Pancreas (tissue), 10 donors: ENCODE results near the gene STIL. TPM values are rescaled to one million over a fixed set of nuclear protein-coding genes. Genes with fewer than 3 reads are reported as not detected.

ENCODE experiments used
- ATAC-seq, 4 donors: fragments of 200-7000 bp; cut with Tn5 transposase; one replicate each; pipeline versions ENCODE4 v1.8.0 to v1.9.1; 2020; ENCODE audit warnings: mild to moderate bottlenecking in 4 of 4, moderate library complexity in 4 of 4
- DNase-seq, 6 donors: peaks; one replicate each; pipeline ENCODE4 v3.0.0-alpha.2; 2020
- FAIRE-seq: peaks from 2 replicates; lab custom pipeline; 2012; peaks lifted over from hg19 to GRCh38; lab: Jason Lieb, UNC
- H3K27ac ChIP-seq, 4 donors: fragments of 200-600 bp; sonication (generic); 1 replicate in 3 of 4; 2 replicates in 1 of 4; pipeline versions ENCODE4 v1.5.0 to v1.8.0; 2020
- H3K27me3 ChIP-seq, 4 donors: fragments of 200-600 bp; one replicate each; pipeline ENCODE4 v1.8.0; 2021
- H3K36me3 ChIP-seq, 3 donors: fragments of 200-600 bp; sonication (generic) in 1 of 3; one replicate each; pipeline versions ENCODE4 v1.5.0 to v1.8.0; 2020 to 2021
- H3K4me1 ChIP-seq, 3 donors: fragments of 200-600 bp; one replicate each; pipeline ENCODE4 v1.8.0; 2021
- H3K4me3 ChIP-seq, 4 donors: fragments of 200-600 bp; sonication (generic) in 2 of 4; one replicate each; pipeline versions ENCODE4 v1.5.0 to v1.8.0; 2020 to 2021
- H3K9me3 ChIP-seq, 4 donors: fragments of 200-600 bp; one replicate each; pipeline ENCODE4 v1.8.0; 2021
- CTCF ChIP-seq, 4 donors: fragments of 200-600 bp; sonication (generic) in 3 of 4; IDR thresholded peaks; one replicate each; pipeline versions ENCODE4 v1.5.0 to v1.8.0; 2021; ENCODE audit warnings: antibody characterized with exemption in 4 of 4
- WGBS, 2 donors: extraction: QIAGEN DNeasy Blood & Tissue Kit; methylation state at CpG; one replicate each; pipeline ENCODE4 v1.1.7; 2013; 5-methylcytosine and 5-hydroxymethylcytosine counted together
- intact Hi-C, 3 donors: fragments of 100-400 bp; cut with DNase I; formaldehyde crosslinking; loops; one replicate each; pipeline versions ENCODE4 v1.11.1 to v1.14.2; 2022
- polyA plus RNA-seq, 2 donors: library from polyadenylated mRNA; stranded (reverse); fragments of 200-250 nt; gene quantifications; one replicate each; pipeline ENCODE4 v1.2.3, GENCODE V29; 2013
- total RNA-seq, 6 donors: library from RNA; stranded (reverse); fragmentation: NEBNext Ultra II Directional in 4 of 6; extraction: Animal tissue kit (Norgen Biotek cat#: 25700) in 4 of 6; gene quantifications; one replicate each; pipeline versions ENCODE4 v1.2.1 to v1.2.4, GENCODE V29; 2021 to 2023
- donor health status: healthy with polysubstance abuse.
- donor health status: DM: no; HTN: no; CAD: no; lungs with moderate emphysema.
- donor health status: DM: no; HTN: no; CAD: no.
- donor health status: control.
- donor health status: control.
- donor health status: Bipolar disorder and iron deficiency.
- donor health status: DM: yes; HTN: yes; CAD: no.
- donor health status: DM: no; HTN: no; CAD: no.
- donor health status: DM: no; HTN: no; CAD: no.
- donor health status: DM: yes; HTN: yes; CAD: no.

The STIL gene
- total and polyA plus RNA-seq, 8 donors = 0.43 to 1.5 (median 0.53) TPM

- H3K27ac ChIP-seq = no peak overlapping the region
- H3K4me1 ChIP-seq = no peaks in the 10 kb centered on the region
- no peaks in the 10 kb centered on the region for H3K36me3 ChIP-seq
- intact Hi-C loops = no loop called here
- H3K4me3 ChIP-seq = no peak overlapping the region
- TF ChIP-seq CTCF (IDR thresholded peaks at IDR 0.05) = no peak
- H3K9me3 ChIP-seq = no peaks in the 10 kb centered on the region
- H3K27me3 ChIP-seq = no peaks in the 10 kb centered on the region
- FAIRE-seq = no peak
- no peak for DNase-seq
- 78 to 85% methylated on average over 1 of the region's 1 CpG for WGBS, 2 donors
- ATAC-seq = no peak
Measured at GRCh38 chr1:47252369-47252768, 61.6 kb downstream of the STIL start.

GRCh38 chr1:47249755-47250154 is 64.2 kb downstream of the STIL start:
- no peaks in the 10 kb centered on the region for H3K27me3 ChIP-seq
- H3K36me3 ChIP-seq = no peaks in the 10 kb centered on the region
- FAIRE-seq = no peak
- no peak overlapping the region for H3K27ac ChIP-seq
- no peak for TF ChIP-seq CTCF (IDR thresholded peaks at IDR 0.05)
- WGBS, 2 donors = 91 to 92% methylated on average over 3 of the region's 3 CpGs
- no peaks in the 10 kb centered on the region for H3K4me1 ChIP-seq
- no peaks in the 10 kb centered on the region for H3K9me3 ChIP-seq
- ATAC-seq = no peak
- H3K4me3 ChIP-seq = no peak overlapping the region
- intact Hi-C loops = no loop called here
- no peak for DNase-seq

DNA sequence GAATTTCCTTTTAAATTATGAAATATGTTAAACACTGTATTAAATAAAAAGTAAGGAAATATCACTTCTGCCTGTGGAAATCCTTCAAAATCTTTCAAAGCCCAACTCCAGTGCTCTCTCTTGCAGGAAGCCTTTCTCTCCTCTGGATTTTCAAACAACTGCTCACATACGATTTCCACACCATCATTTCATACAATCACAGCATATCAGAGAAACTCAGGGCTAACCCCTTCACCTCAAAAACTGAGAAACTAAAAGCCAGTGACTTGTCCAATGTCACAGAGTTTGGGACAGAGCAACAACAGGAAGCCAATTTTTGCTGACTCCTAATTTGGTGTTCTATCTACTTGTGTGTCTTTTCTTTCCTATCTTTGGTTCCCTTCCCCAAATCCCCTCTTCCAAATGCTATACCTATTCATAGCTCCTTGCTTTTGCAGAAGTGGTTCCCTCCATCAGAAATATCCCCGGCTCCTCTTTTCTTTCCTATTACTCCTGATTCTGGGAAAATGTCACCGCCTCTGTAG is 69.5 kb downstream of the STIL start:
- WGBS, 2 donors = 42 to 57% methylated on average over 3 of the region's 3 CpGs
- intact Hi-C loops = no loop called here
- DNase-seq (no peak), FAIRE-seq (no peak), ATAC-seq (no peak)
- Histone ChIP-seq H3K27me3 (peaks cover 0 to 8% (median 0%) of the 10 kb centered on the region in 4 donors), H3K9me3 (no peaks in the 10 kb centered on the region), H3K27ac (no peak overlapping the region), H3K36me3 (no peaks in the 10 kb centered on the region), H3K4me1 (no peaks in the 10 kb centered on the region), H3K4me3 (no peak overlapping the region)
- TF ChIP-seq CTCF (IDR thresholded peaks at IDR 0.05) = no peak

DNA sequence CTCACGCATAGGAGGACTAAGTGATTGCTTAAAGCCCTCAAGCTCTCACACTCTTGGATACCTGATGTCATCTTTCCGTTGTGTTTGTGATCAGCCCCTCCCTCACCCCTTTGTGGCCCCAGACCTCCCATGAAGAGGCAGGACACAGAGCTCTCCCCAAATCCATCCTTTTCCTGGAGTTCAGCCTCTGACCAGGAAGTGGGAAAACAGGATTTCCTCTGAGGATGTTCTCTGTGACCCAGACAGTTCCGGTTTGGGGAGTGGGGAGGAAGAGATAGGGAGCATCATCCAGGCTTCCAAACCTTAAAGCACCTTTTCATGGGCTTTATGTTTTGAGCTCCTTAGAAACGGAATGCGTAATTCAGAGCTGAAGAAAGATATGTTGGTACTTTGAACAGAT is 70.0 kb downstream of the STIL start:
- WGBS, 2 donors = 53 to 66% methylated on average over 5 of the region's 5 CpGs
- no peak for FAIRE-seq
- intact Hi-C loops = no loop called here

More for the DNA sequence above, 70.0 kb downstream of the STIL start:
- peaks cover 0 to 8% (median 0%) of the 10 kb centered on the region in 4 donors for H3K27me3 ChIP-seq
- H3K4me3 ChIP-seq = no peak overlapping the region
- H3K4me1 ChIP-seq = no peaks in the 10 kb centered on the region
- no peaks in the 10 kb centered on the region for H3K9me3 ChIP-seq
- no peak for TF ChIP-seq CTCF (IDR thresholded peaks at IDR 0.05)
- H3K27ac ChIP-seq = no peak overlapping the region
- no peak for DNase-seq
- H3K36me3 ChIP-seq = no peaks in the 10 kb centered on the region
- ATAC-seq = no peak
